NCI-H2029 (cell line): ENCODE results near the gene BICD2.

ENCODE experiments used
- DNase-seq: peaks from one replicate; lab custom pipeline; 2025; lab: John Stamatoyannopoulos, UW

Gene BICD2

DNA sequence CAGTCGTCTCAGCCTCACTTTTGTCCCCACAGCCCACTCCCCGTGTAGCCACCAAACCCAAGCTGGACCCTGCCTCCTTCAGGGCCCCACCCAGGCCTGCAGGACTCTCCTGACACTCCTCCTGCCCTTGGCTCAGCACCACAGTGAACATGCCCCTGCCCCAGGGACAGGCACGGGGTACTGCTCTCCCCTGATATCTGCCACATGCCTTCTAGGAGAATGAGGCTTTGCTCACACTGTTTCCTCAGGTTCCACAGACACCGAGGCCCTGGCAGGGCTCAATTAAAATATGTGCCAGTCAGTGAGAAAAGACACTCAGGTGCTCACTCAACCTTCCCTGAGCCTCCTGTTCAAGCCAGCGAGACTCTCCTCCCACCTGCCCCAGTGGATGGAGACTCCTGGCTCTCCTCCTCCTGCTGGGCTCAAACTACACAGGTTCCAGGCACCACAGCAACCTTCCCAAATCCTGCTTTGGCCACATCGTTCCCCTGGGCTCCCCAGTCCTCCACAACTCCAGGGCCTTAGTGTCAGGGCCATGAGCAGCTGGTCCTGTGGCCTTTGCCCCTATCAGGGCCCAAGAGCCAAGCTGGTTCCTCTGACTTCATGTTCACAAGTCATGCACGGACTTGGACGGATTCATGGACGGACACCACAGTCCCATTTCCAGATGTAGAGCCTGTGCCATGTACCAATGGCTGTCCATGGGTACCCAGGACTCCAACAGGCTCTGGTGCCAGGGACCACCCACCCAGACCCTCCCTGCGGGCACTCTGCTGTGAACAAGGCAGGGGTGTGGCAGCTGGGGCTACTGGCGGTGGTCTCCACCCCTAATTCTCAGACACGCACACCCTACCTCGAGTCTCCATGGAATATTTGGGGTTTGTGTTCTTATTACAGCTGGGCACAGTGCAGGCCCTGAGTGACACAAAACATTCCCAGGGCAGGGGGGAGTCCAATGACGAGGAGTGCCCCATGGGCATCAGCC, 36.6 kb downstream of the BICD2 start:
- peak; percentile 5 for DNase-seq

DNA sequence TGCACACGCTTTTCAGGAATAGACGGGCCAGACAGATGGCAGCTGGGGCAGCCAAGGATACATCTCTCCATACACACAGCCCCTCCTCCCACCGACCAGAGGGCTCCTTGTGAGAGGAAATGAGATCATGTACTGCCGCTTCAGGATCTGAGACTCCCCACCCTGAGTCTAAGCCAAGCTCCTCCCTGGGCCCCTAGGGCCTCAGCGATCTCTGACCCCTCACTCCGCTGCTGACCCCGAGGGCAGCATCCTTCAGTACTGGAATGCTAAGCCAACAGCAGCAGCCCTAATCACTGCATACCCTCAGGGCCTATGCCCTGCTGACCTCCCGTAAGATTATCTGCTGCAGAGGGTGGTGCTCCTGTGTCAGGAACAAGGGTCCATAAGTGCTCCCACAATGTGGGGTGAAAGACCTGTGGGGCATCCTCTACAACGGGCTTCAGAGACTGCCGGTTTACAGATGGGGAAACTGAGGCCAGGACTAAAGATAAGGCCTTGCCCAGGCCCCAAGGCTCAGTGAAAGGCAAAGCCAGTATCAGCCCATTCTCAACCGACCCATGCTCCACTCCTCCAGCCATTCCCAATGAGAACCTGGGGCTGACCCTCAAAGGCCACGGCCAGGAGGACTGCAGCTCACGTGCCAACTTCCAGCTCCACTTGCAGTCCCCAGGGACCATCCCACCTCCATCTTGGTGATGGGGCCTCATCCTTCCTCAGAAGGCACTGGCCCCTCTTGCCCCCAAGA, 37.5 kb downstream of the BICD2 start:
- peak; percentile 65 for DNase-seq

DNA sequence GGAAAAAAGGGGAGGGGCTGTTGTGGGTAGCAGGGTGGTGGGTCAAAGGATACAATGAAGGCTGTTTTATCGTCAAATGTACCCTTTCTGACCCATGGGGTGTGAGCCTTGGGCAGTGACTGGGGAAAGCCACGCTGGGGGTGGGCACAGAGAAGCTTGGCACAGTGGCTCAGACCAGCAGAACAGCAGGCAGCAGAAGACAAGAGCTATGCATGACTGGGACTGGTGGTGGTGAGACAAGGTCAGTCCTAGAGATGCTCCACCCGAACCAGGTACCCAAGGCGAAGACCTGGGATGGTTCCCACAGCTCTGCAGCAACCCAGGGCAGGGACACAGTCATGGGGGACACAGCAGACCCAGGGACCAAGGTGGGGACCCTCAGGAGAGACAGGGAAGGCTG, 38.3 kb downstream of the BICD2 start:
- no peak for DNase-seq

DNA sequence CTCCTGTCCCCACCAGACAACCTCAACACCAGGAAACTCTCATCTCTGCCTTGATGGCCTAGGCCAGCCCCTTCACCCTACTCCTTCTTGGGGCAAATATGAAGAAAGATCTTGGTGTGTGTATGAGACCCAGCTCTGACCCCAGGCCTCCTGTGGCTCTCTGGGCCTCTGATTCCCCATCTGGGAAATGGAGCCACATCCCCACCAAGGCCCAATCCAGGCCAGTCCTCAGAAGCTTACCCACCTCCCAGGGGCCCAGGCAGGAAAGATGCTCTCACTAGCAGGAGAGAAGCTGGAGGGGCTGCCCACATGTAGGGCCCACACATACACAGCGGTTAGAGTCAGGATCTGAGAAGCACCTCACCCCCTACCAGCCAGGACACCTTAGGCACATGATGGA, 38.9 kb downstream of the BICD2 start:
- DNase-seq, result no peak

GRCh38 chr9:92725266-92725545, 39.4 kb downstream of the BICD2 start:
- no peak for DNase-seq

- peak; percentile 78 for DNase-seq
Measured at GRCh38 chr9:92724528-92725265, 39.9 kb downstream of the BICD2 start.

DNA sequence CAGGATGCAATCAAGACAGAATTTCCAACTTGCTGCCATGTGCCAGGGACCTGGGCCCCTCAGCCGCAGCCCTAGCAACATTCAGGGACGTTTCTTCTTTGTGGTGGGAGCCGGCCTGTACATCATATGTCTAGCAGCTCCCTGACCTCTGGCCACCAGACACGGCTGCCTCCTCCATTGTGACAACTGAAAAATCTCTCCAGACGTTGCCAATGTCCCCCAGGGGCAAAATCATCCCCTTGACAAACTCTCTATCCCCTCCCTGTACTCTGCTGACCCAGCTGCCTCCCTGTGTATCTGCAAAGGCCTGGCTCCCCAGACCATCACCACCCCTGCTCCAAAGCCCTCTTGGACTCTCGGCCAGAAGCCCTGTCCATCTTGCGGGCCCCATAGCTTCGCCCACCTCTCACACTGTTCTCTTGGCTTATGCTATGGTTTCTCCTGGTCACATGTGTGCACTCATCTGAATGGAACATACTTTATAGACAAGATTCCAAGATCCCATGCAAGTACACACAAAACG, 40.8 kb downstream of the BICD2 start:
- no peak for DNase-seq

GRCh38 chr9:92723299-92723625, 41.4 kb downstream of the BICD2 start:
- DNase-seq, result peak; percentile 89

GRCh38 chr9:92722386-92723298, 42.0 kb downstream of the BICD2 start:
- no peak for DNase-seq

- DNase-seq, result no peak
Measured at GRCh38 chr9:92721548-92721947, 43.1 kb downstream of the BICD2 start.

- no peak for DNase-seq
Measured at GRCh38 chr9:92720807-92721535, 43.7 kb downstream of the BICD2 start.

DNA sequence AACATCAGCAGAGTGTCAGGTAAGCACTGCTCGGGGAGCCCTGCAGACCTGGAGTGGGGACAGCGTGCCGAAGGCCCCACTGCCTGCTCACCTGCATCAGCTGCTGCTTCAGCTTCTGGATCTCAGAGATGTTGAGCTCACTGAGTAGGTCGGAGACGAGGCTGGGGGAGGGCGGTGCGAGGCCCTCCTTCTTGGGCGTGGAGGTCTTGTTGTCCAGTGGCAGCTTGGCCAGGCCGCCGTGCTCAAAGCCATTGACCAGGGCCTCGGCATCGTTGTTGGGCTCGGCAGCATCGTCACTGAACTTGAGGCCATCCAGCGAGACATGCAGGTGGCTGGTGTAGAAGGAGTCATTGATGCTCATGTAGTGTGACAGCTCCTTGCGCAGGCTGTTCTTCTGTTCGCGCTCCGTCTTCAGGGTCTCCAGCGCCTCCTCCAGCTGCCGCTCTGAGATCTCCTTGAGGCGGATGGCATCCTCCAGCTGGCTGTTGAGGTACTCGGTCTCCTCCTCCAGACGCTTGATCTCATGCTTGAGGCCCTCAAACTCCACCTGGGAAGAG, 44.3 kb downstream of the BICD2 start:
- no peak for DNase-seq

DNA sequence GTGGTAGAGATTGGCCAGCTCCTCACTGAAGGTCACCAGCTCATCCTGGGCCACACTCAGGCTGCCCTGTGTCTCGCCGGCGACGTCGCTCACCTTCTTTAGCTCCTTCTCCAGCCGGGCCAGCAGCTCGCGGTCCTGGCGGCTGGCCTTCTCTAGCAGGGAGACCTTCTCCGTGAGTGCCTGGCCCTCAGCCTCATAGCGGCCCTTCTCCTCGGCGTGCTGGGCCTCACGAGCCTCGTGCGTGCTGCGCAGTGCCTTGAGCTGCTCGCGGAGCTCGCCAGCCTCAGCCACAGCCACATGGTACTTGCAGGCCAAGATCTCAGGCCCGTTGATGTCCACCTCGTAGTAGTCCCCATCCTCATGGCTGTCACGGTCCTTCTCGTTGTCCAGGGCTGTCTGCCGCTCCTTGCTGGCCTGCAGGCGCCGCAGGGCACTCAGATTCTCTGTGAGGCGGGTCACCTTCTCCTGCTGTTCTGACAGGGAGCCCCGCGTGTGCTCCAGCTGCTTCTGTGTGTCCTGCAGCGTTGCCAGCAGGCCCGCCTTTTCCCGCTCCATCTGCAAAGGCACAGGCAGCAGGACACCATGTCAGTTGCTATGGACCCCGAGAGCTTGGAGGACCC, 45.5 kb downstream of the BICD2 start:
- DNase-seq, result no peak

DNA sequence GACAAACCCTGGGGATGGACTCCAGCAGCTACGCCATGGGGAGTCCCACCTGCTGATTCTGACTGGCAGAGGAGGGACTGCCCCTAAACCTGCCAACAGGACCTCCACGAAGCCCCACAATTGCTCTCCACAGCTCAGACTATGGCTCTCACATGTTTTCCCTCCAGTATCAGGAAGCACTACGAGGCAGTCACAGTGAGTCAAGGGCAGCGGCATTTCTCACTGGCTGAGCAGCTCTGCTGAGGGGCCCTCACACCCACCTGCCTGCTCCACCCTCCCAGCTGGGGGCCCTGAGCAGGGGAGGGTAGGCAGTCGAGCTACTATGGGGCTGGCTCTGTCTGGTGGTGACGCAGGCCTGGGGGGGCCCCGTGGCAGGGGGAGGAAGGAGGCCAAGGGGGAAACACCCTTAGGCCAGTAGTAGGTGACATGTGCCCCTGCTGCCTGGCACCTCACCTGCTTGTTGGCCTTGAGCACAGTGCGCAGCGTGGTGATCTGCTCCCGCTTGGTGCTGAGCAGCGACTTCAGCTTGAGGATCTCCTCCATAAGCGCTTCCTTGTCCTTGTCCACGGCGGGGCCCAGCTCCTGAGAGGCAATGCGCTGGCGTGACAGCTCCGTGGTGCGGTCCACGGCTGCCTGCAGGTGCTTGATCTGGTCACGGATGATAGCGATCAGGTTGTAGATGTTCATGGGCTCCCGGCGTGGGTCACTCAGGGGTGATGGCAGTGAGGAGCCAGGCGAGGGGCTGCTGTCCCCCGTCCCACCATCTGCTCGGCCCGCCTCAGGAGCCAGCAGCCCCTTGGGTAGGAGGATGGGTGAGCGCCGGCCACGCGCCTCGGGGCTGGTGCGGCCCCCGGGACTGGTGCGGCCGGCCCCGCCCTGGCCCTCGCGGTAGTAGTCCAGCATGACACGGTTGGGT, 46.3 kb downstream of the BICD2 start:
- no peak for DNase-seq

DNA sequence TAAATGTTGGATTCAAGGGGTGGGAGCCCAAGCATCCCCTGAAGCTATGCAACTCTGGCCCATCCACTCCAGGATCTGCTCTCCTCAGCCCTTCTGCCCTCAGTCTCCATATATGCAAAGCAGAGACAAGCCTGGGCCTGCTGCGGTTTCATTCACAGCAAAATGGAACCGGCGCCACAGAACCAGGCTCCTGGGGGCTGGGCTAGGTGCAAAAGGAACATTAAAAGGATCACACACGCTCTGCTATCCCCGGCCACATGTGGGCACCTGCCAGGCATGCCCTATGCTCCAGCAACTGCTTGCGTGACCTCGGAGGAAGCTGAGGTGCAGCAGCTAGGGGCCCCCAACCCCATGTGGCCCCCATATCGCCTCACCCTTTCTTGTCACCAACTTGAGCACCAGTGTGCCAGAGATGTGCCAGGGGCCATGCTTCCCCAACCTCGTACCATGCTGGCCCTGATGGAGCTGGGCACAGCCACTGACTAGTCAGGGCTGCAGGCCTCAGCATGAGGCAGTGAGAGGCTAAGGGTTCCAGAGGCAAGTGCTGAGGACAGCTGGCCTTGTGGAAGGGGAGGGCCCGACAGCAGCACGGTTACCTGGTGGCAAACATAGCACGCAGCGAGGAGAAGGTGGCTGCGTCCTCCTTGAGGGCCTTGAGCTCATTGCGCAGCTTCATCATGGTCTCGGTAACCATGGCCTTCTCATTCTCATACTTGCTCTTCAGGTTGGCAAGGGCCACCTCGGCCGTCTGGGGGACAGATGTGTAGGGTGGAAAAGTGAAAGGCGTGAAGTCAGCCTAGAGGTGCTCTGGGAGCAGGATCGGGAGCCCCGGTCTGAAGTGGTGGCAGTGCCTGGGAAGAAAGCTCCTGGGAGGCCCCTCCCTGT, 47.2 kb downstream of the BICD2 start:
- DNase-seq, result no peak

DNA sequence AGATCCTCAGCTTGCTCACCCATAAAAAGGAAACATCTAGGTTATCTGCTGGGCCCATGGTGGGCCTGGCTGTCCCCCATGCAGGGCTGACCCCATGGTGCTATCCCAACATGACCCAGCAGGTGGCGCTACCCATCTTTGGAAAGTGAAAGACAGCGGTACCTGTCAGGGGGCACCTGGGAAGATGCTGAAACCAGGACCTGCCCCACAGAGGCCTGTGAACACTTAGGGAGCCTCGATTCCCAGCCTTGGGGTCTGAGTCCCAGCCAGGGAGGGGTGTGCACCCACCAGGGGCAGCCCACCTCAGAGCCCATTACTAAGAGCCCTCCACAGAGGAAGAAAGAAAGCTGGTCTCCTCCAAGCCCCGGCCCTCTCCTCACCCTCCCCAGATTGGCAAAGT, 48.1 kb downstream of the BICD2 start:
- DNase-seq, result peak; percentile 35

GRCh38 chr9:92715488-92716231, 49.0 kb downstream of the BICD2 start:
- DNase-seq, result no peak
